Neural cell (in vitro differentiated cells): ENCODE data around the gene HCCS. TPM values are rescaled to one million over a fixed set of nuclear protein-coding genes. Genes with fewer than 3 reads are reported as not detected.

ENCODE experiments used
- H2AFZ ChIP-seq: fragments of 200-600, 300-800 bp; sonication (generic), shearing (Covaris generic); 2 replicates; pipeline ENCODE4 v1.6.0; 2014; ENCODE audit warnings: low read depth, mild to moderate bottlenecking, antibody characterized with exemption, low read length, moderate library complexity
- H3F3A ChIP-seq: fragments of 200-600 bp; shearing (Covaris generic); 2 replicates; pipeline ENCODE4 v1.6.1; 2016; ENCODE audit warnings: mild to moderate bottlenecking, moderate library complexity, mixed read lengths, antibody characterized with exemption, low read length; ENCODE audit not compliant: insufficient read depth, poor library complexity, severe bottlenecking
- H3K27ac ChIP-seq: fragments of 200-600, 300-800 bp; sonication (generic), shearing (Covaris generic); 2 replicates; pipeline ENCODE4 v1.5.1; 2014; ENCODE audit warnings: mild to moderate bottlenecking, low read length, moderate library complexity
- H3K27me3 ChIP-seq: fragments of 300-800, 200-600 bp; sonication (generic), shearing (Covaris generic); 2 replicates; pipeline ENCODE4 v1.6.0; 2014; ENCODE audit warnings: mild to moderate bottlenecking, low read depth, low read length, moderate library complexity; ENCODE audit not compliant: insufficient read depth
- H3K36me3 ChIP-seq: fragments of 300-800, 200-600 bp; sonication (generic), shearing (Covaris generic); 2 replicates; pipeline ENCODE4 v1.5.1; 2014; ENCODE audit warnings: mild to moderate bottlenecking, antibody characterized with exemption, low read length, moderate library complexity; ENCODE audit not compliant: insufficient read depth
- H3K4me2 ChIP-seq: fragments of 300-800, 200-600 bp; sonication (generic), shearing (Covaris generic); 2 replicates; pipeline ENCODE4 v1.6.0; 2014; ENCODE audit warnings: mild to moderate bottlenecking, low read length
- H3K4me3 ChIP-seq: fragments of 300-800, 200-600 bp; sonication (generic), shearing (Covaris generic); 2 replicates; pipeline ENCODE4 v1.5.1; 2014; ENCODE audit warnings: mild to moderate bottlenecking, low read length, moderate library complexity
- H3K79me2 ChIP-seq: fragments of 200-600 bp; shearing (Covaris generic); replicated peaks from 2 replicates; pipeline ENCODE4 v1.6.0; 2014; ENCODE audit warnings: mild to moderate bottlenecking, low read length, moderate library complexity; ENCODE audit not compliant: insufficient read depth
- H3K9ac ChIP-seq: fragments of 300-800, 200-600 bp; sonication (generic), shearing (Covaris generic); 2 replicates; pipeline ENCODE4 v1.6.1; 2016; ENCODE audit warnings: mild to moderate bottlenecking, low read length, mixed read lengths
- H3K9me2 ChIP-seq: fragments of 200-600 bp; shearing (Covaris generic); 2 replicates; pipeline ENCODE4 v1.6.1; 2016; ENCODE audit warnings: mild to moderate bottlenecking, low read length, mixed read lengths; ENCODE audit not compliant: insufficient read depth
- H3K9me3 ChIP-seq: fragments of 200-600, 300-800 bp; sonication (generic), shearing (Covaris generic); 2 replicates; pipeline ENCODE4 v1.6.1; 2016; ENCODE audit warnings: mild to moderate bottlenecking, mixed run types, low read length, moderate library complexity, mixed read lengths
- H4K20me1 ChIP-seq: fragments of 200-600 bp; shearing (Covaris generic); 2 replicates; pipeline ENCODE4 v1.6.1; 2016; ENCODE audit warnings: mild to moderate bottlenecking, mixed run types; ENCODE audit not compliant: insufficient read depth
- CTCF ChIP-seq: fragments of 450-650 bp; IDR thresholded peaks from 2 replicates; pipeline ENCODE4 v1.5.1; 2014; ENCODE audit warnings: antibody characterized with exemption, mild to moderate bottlenecking, moderate library complexity; ENCODE audit not compliant: poor library complexity, severe bottlenecking
- EP300 ChIP-seq: fragments of 450-650 bp; conservative IDR thresholded peaks from 2 replicates; pipeline ENCODE4 v1.6.1; 2014; ENCODE audit warnings: antibody characterized with exemption, mild to moderate bottlenecking, moderate library complexity; ENCODE audit not compliant: poor library complexity, severe bottlenecking
- EZH2 ChIP-seq: fragments of 200-600, 300-800 bp; shearing (Covaris generic), sonication (generic); IDR thresholded peaks from 2 replicates; pipeline ENCODE4 v1.6.1; 2014; ENCODE audit warnings: antibody characterized with exemption, low read length, borderline replicate concordance, mild to moderate bottlenecking; ENCODE audit not compliant: insufficient read depth, poor library complexity, severe bottlenecking
- MXI1 ChIP-seq: fragments of 450-650 bp; conservative IDR thresholded peaks from 2 replicates; pipeline ENCODE4 v1.6.1; 2014; ENCODE audit warnings: antibody characterized with exemption, mild to moderate bottlenecking; ENCODE audit not compliant: poor library complexity, severe bottlenecking
- POLR2AphosphoS5 ChIP-seq: IDR thresholded peaks from 2 replicates; pipeline ENCODE4 v1.6.1; 2012
- RAD21 ChIP-seq: fragments of 450-650 bp; conservative IDR thresholded peaks from 2 replicates; pipeline ENCODE4 v1.6.1; 2014; ENCODE audit warnings: antibody characterized with exemption, mild to moderate bottlenecking, moderate library complexity
- REST ChIP-seq: IDR thresholded peaks from 2 replicates; pipeline ENCODE4 v1.6.1; 2012; ENCODE audit warnings: borderline replicate concordance
- SMC3 ChIP-seq: fragments of 450-650 bp; conservative IDR thresholded peaks from 2 replicates; pipeline ENCODE4 v1.6.1; 2014; ENCODE audit warnings: antibody characterized with exemption, mild to moderate bottlenecking, moderate library complexity; ENCODE audit not compliant: poor library complexity
- TAF1 ChIP-seq: IDR thresholded peaks from 2 replicates; pipeline ENCODE4 v1.6.1; 2012; ENCODE audit warnings: low read depth
- polyA plus RNA-seq: library from polyadenylated mRNA; depleted of rRNA; stranded (reverse); fragments of >200 nt; gene quantifications from 2 replicates; pipeline ENCODE4 v1.2.3, GENCODE V29; 2014

Gene HCCS
- polyA plus RNA-seq, 1 donor from 2014 or later, result 17.6 TPM

GRCh38 chrX:11097933-11098332, 13.2 kb upstream of the HCCS start:
- Histone ChIP-seq H3K27me3 (no peaks in the 10 kb centered on the region), H3K4me3 (no peak overlapping the region), H3K4me2 (no peak overlapping the region), H3F3A (no peaks in the 10 kb centered on the region), H3K9me2 (no peaks in the 10 kb centered on the region), H3K79me2 (no peaks in the 10 kb centered on the region), H3K36me3 (no peaks in the 10 kb centered on the region), H3K9me3 (no peaks in the 10 kb centered on the region), H2AFZ (no peak overlapping the region), H4K20me1 (no peaks in the 10 kb centered on the region), H3K9ac (no peak overlapping the region), H3K27ac (no peak overlapping the region)
- no peak for TF ChIP-seq REST
- no peak for TF ChIP-seq MXI1
- TF ChIP-seq RAD21, result no peak
- no peak for TF ChIP-seq TAF1
- no peak for TF ChIP-seq EZH2
- TF ChIP-seq SMC3, result no peak
- TF ChIP-seq POLR2AphosphoS5, result no peak
- TF ChIP-seq EP300, result no peak
- TF ChIP-seq CTCF, result no peak

- H3K27me3 ChIP-seq, result no peaks in the 10 kb centered on the region
- TF ChIP-seq RAD21 (no peak), CTCF (no peak), POLR2AphosphoS5 (no peak), EP300 (no peak), TAF1 (no peak), EZH2 (no peak), SMC3 (no peak), REST (no peak), MXI1 (no peak)
- no peak overlapping the region for H3K4me2 ChIP-seq
- no peaks in the 10 kb centered on the region for H3K36me3 ChIP-seq
- H3K4me3 ChIP-seq, result no peak overlapping the region
- H3K9ac ChIP-seq, result no peak overlapping the region
- no peaks in the 10 kb centered on the region for H4K20me1 ChIP-seq
- no peaks in the 10 kb centered on the region for H3K9me3 ChIP-seq
- no peaks in the 10 kb centered on the region for H3K79me2 ChIP-seq
- no peak overlapping the region for H3K27ac ChIP-seq
- H3K9me2 ChIP-seq, result no peaks in the 10 kb centered on the region
- H3F3A ChIP-seq, result no peaks in the 10 kb centered on the region
- no peak overlapping the region for H2AFZ ChIP-seq
Observed at GRCh38 chrX:11099465-11099864, 11.7 kb upstream of the HCCS start.
